Loucy (cell line): ENCODE measurements around the gene PDLIM3.

ENCODE experiments used
- CTCF ChIP-seq: fragments of 200-600 bp; sonication (generic); conservative IDR thresholded peaks from 2 replicates; pipeline ENCODE4 v1.5.1; 2014; ENCODE audit warnings: mild to moderate bottlenecking, antibody characterized with exemption, low read length
- EZH2phosphoT487 ChIP-seq: fragments of 200-600 bp; IDR thresholded peaks from 2 replicates; pipeline ENCODE4 v1.6.1; 2018; ENCODE audit warnings: antibody characterized with exemption, mild to moderate bottlenecking, moderate library complexity, borderline replicate concordance

GRCh38 chr4:185564349-185564748, 29.0 kb upstream of the PDLIM3 start:
- TF ChIP-seq CTCF (no peak), EZH2phosphoT487 (no peak)
